Astrocyte (in vitro differentiated cells and primary cell): ENCODE measurements around the gene ZNF487. TPM values are rescaled to one million over a fixed set of nuclear protein-coding genes. Genes with fewer than 3 reads are reported as not detected.

Experiments
- DNase-seq: peaks from one replicate; pipeline ENCODE4 v3.0.0-alpha.2; 2010; ENCODE audit warnings: low read depth
- FAIRE-seq: peaks from 2 replicates; lab custom pipeline; 2011; peaks lifted over from hg19 to GRCh38; lab: Jason Lieb, UNC
- H2AFZ ChIP-seq: 2 replicates; pipeline ENCODE4 v1.6.0; 2012; ENCODE audit warnings: low read depth, low read length, inconsistent platforms
- H3K27ac ChIP-seq: 2 replicates; pipeline ENCODE4 v1.5.1; 2011; ENCODE audit warnings: low read depth, low read length, inconsistent platforms
- H3K27me3 ChIP-seq: 2 replicates; pipeline ENCODE4 v1.6.0; 2011; ENCODE audit warnings: low read length, inconsistent platforms; ENCODE audit not compliant: insufficient read depth
- H3K36me3 ChIP-seq: 2 replicates; pipeline ENCODE4 v1.5.1; 2011; ENCODE audit warnings: low read length, inconsistent platforms; ENCODE audit not compliant: insufficient read depth
- H3K4me1 ChIP-seq: 2 replicates; pipeline ENCODE4 v1.5.1; 2011; ENCODE audit warnings: low read length, inconsistent platforms; ENCODE audit not compliant: insufficient read depth
- H3K4me2 ChIP-seq: 2 replicates; pipeline ENCODE4 v1.6.0; 2012; ENCODE audit warnings: low read length, inconsistent platforms
- H3K4me3 ChIP-seq: 2 replicates; pipeline ENCODE4 v1.5.1; 2011; ENCODE audit warnings: low read depth, mild to moderate bottlenecking, low read length, inconsistent platforms; ENCODE audit not compliant: insufficient read depth
- H3K79me2 ChIP-seq: 2 replicates; pipeline ENCODE4 v1.6.0; 2012; ENCODE audit warnings: mild to moderate bottlenecking, low read length, inconsistent platforms; ENCODE audit not compliant: insufficient read depth
- H3K9ac ChIP-seq: 2 replicates; pipeline ENCODE4 v1.6.0; 2012; ENCODE audit warnings: mild to moderate bottlenecking, low read length, inconsistent platforms
- H3K9me3 ChIP-seq: 2 replicates; pipeline ENCODE4 v1.5.1; 2012; ENCODE audit warnings: low read depth, mild to moderate bottlenecking, low read length, inconsistent platforms; ENCODE audit not compliant: insufficient read depth
- H4K20me1 ChIP-seq: 2 replicates; pipeline ENCODE4 v1.6.0; 2012; ENCODE audit warnings: low read length, inconsistent platforms; ENCODE audit not compliant: insufficient read depth
- H3K27ac Mint-ChIP-seq: one replicate; pipeline ENCODE4 v1.8.0; 2021; ENCODE audit warnings: mild to moderate bottlenecking, mixed read lengths; ENCODE audit not compliant: unreplicated experiment
- H3K27me3 Mint-ChIP-seq: one replicate; pipeline ENCODE4 v1.8.0; 2021; ENCODE audit warnings: low read depth, mixed read lengths; ENCODE audit not compliant: unreplicated experiment
- H3K36me3 Mint-ChIP-seq: one replicate; pipeline ENCODE4 v1.8.0; 2021; ENCODE audit warnings: low read depth, mixed read lengths; ENCODE audit not compliant: unreplicated experiment
- H3K4me1 Mint-ChIP-seq: one replicate; pipeline ENCODE4 v1.8.0; 2021; ENCODE audit warnings: low read depth, mixed read lengths; ENCODE audit not compliant: unreplicated experiment
- H3K4me3 Mint-ChIP-seq: one replicate; pipeline ENCODE4 v1.8.0; 2021; ENCODE audit warnings: mild to moderate bottlenecking, moderate library complexity, mixed read lengths; ENCODE audit not compliant: unreplicated experiment
- H3K9me3 Mint-ChIP-seq: one replicate; pipeline ENCODE4 v1.8.0; 2021; ENCODE audit warnings: mild to moderate bottlenecking, mixed read lengths; ENCODE audit not compliant: unreplicated experiment
- EZH2 ChIP-seq: IDR thresholded peaks from 2 replicates; pipeline ENCODE4 v1.6.1; 2012; ENCODE audit warnings: mild to moderate bottlenecking, low read length, inconsistent platforms; ENCODE audit not compliant: insufficient read depth
- total RNA-seq: library from RNA; stranded (reverse); gene quantifications from 2 replicates; pipeline ENCODE4 v1.2.1, GENCODE V29; 2021
- TF ChIP-seq, protein P1 (sequence below): IDR thresholded peaks from 2 replicates; pipeline ENCODE4 v1.5.1; 2011; ENCODE audit warnings: low read depth, mild to moderate bottlenecking, inconsistent platforms, low read length, moderate library complexity; ENCODE audit not compliant: insufficient read depth

ZNF487 gene
- total RNA-seq, 1 donor from 2014 or later: 2.8 TPM

DNA sequence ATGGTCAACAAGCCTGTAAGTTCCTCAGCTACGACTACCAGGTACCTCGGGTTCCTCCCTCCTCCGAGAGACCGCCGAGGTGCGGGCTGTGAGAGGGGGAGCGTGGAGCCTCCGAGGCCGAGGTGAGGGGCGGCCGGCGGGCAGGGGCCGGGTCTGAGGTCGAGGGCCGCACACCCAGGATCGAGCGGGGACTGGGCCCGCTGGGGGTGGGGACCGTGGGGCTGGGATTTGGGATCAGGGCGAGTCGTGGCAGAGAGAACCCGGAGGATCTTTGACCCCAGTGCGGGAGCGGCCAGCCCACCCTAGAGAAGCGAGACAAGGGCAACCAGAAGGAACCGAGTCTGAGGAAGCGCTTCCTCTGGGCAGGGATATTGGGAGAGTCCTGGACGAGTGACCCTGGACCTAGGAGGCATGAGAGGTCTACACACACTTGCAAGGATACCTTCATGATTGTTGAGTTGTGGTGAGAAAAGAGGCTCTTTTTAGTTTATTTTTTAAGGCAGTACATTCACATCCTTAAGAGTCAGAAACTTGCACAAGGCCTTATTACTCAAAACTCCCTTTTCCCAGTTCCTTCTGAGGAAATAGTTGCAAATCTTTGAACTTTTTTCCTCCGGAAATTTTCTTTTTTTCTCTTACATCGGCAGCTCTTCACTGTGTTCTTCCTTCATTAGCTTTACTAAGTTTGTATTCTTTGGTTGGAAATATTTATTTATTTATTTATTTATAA, 395 bp downstream of the ZNF487 start:
- Mint-ChIP-seq H3K4me1 (peaks cover 5% of the 10 kb centered on the region), H3K27ac (peak overlapping the region; percentile 86), H3K4me3 (peak overlapping the region; percentile 95), H3K36me3 (peaks cover 2% of the 10 kb centered on the region), H3K27me3 (no peaks in the 10 kb centered on the region), H3K9me3 (no peaks in the 10 kb centered on the region)
- Histone ChIP-seq H3K9ac (peak overlapping the region; percentile 97), H3K4me2 (peak overlapping the region; percentile 100), H2AFZ (peak overlapping the region; percentile 97), H3K27me3 (no peaks in the 10 kb centered on the region), H3K36me3 (no peaks in the 10 kb centered on the region), H3K27ac (peak overlapping the region; percentile 94), H3K9me3 (no peaks in the 10 kb centered on the region), H4K20me1 (no peaks in the 10 kb centered on the region), H3K4me3 (peak overlapping the region; percentile 90), H3K79me2 (peaks cover 8% of the 10 kb centered on the region), H3K4me1 (peaks cover 9% of the 10 kb centered on the region)
- DNase-seq (peak; percentile 3), FAIRE-seq (no peak)
- TF ChIP-seq, protein P1, sequence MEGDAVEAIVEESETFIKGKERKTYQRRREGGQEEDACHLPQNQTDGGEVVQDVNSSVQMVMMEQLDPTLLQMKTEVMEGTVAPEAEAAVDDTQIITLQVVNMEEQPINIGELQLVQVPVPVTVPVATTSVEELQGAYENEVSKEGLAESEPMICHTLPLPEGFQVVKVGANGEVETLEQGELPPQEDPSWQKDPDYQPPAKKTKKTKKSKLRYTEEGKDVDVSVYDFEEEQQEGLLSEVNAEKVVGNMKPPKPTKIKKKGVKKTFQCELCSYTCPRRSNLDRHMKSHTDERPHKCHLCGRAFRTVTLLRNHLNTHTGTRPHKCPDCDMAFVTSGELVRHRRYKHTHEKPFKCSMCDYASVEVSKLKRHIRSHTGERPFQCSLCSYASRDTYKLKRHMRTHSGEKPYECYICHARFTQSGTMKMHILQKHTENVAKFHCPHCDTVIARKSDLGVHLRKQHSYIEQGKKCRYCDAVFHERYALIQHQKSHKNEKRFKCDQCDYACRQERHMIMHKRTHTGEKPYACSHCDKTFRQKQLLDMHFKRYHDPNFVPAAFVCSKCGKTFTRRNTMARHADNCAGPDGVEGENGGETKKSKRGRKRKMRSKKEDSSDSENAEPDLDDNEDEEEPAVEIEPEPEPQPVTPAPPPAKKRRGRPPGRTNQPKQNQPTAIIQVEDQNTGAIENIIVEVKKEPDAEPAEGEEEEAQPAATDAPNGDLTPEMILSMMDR: no peak
- no peak for TF ChIP-seq EZH2

GRCh38 chr10:43440463-43441134, 3.7 kb downstream of the ZNF487 start:
- no peaks in the 10 kb centered on the region for H3K9me3 ChIP-seq
- FAIRE-seq (no peak), DNase-seq (no peak)
- Mint-ChIP-seq H3K36me3 (peaks cover 3% of the 10 kb centered on the region), H3K27ac (no peak overlapping the region), H3K27me3 (no peaks in the 10 kb centered on the region), H3K4me1 (peaks cover 5% of the 10 kb centered on the region), H3K4me3 (no peak overlapping the region), H3K9me3 (no peaks in the 10 kb centered on the region)
- no peak overlapping the region for H2AFZ ChIP-seq
- no peak overlapping the region for H3K4me3 ChIP-seq
- H3K4me1 ChIP-seq: peaks cover 9% of the 10 kb centered on the region
- H4K20me1 ChIP-seq: no peaks in the 10 kb centered on the region
- peaks cover 8% of the 10 kb centered on the region for H3K79me2 ChIP-seq
- no peak overlapping the region for H3K9ac ChIP-seq
- no peak overlapping the region for H3K27ac ChIP-seq
- no peak overlapping the region for H3K4me2 ChIP-seq
- no peaks in the 10 kb centered on the region for H3K36me3 ChIP-seq
- TF ChIP-seq, protein P1: no peak
- TF ChIP-seq EZH2: no peak
- H3K27me3 ChIP-seq: no peaks in the 10 kb centered on the region
